ENCODE data around the gene NPAS4.
A peak's percentile ranks its signal among the peaks of the same experiment; 100 is the strongest.
"Not testable (repeated sequence)": the region's sequence is repeated elsewhere in the genome, so short reads cannot be mapped to it uniquely, and the experiment has no call there.

NPAS4 gene

DNA sequence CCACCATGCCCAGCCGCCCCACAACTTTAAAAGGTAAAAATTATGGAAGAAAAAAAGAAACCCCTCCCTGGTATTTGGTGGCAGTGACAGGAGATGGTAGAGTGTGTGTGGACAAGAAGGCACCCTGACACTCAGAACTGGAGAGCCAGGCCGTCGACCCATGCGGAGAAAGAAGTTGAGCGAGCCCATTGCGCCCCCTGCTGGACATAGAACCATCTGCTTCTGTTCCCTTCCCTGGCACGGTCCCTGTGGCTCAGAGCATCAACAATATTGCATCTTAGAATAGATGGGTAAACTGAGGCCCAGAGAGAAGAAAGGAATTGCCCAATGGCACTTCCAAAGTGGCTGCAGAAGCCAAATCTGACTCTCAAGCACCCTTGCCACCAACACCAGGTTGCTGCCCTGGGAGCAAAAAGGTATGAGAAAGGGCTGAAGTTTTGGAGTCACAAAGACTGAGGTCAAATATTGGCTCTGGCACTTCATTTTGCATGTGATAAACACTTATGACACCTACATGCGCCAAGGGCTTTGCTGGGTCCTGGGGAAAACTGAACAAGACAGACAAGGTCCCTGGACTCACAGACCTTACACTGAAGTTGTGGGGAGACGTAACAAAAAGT is 9.3 kb downstream of the NPAS4 start:
- H3K4me3 ChIP-seq (ENCODE audit: low read length), result no peak overlapping the region
- peak; percentile 68 for DNase-seq (ENCODE audit: low read depth)
- TF ChIP-seq, protein P1, sequence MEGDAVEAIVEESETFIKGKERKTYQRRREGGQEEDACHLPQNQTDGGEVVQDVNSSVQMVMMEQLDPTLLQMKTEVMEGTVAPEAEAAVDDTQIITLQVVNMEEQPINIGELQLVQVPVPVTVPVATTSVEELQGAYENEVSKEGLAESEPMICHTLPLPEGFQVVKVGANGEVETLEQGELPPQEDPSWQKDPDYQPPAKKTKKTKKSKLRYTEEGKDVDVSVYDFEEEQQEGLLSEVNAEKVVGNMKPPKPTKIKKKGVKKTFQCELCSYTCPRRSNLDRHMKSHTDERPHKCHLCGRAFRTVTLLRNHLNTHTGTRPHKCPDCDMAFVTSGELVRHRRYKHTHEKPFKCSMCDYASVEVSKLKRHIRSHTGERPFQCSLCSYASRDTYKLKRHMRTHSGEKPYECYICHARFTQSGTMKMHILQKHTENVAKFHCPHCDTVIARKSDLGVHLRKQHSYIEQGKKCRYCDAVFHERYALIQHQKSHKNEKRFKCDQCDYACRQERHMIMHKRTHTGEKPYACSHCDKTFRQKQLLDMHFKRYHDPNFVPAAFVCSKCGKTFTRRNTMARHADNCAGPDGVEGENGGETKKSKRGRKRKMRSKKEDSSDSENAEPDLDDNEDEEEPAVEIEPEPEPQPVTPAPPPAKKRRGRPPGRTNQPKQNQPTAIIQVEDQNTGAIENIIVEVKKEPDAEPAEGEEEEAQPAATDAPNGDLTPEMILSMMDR (conservative IDR thresholded peaks at IDR 0.05; ENCODE audit: low read length), result peak; percentile 88

- DNase-seq (ENCODE audit: low read depth); H3K4me3 ChIP-seq (ENCODE audit: low read length): not testable (repeated sequence)
These were observed 10.5 kb downstream of the NPAS4 start for GRCh38 chr11:66431287-66431686.

GRCh38 chr11:66431871-66432329 is 11.1 kb downstream of the NPAS4 start:
- DNase-seq (ENCODE audit: low read depth); H3K4me3 ChIP-seq (ENCODE audit: low read length): not testable (repeated sequence)

GRCh38 chr11:66432597-66432996 is 11.8 kb downstream of the NPAS4 start:
- DNase-seq (ENCODE audit: low read depth), result no peak
- H3K4me3 ChIP-seq (ENCODE audit: low read length), result no peak overlapping the region
- TF ChIP-seq, protein P1 (conservative IDR thresholded peaks at IDR 0.05; ENCODE audit: low read length), result no peak

DNA sequence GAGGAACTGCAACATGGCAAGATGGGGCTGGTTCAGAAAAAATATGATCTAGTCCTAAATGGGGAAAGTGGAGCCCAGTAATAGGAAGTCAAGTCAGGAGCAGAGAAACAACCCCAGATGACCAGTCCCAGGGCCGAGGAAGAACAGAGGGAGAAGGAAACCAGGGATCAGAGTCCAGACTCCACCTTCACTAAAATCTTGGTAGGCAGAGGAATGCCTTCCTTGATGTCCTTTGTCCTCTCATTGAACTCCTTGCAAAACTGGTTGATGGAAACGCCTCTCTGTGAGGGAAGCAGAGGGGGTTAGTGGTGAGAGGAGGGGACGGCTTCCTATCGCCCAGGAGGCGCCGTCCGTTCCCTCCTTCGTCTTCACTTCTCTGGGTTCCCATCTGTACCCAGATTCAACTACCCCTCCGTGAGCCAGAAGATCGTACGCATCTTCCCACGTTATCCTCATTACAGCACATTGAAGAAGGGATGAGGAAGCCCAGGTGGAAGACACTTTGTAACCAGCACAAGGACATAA is 17.2 kb downstream of the NPAS4 start:
- no peak for DNase-seq (ENCODE audit: low read depth)
- TF ChIP-seq, protein P1 (conservative IDR thresholded peaks at IDR 0.05; ENCODE audit: low read length), result no peak
- H3K4me3 ChIP-seq (ENCODE audit: low read length), result peak overlapping the region; percentile 86

DNA sequence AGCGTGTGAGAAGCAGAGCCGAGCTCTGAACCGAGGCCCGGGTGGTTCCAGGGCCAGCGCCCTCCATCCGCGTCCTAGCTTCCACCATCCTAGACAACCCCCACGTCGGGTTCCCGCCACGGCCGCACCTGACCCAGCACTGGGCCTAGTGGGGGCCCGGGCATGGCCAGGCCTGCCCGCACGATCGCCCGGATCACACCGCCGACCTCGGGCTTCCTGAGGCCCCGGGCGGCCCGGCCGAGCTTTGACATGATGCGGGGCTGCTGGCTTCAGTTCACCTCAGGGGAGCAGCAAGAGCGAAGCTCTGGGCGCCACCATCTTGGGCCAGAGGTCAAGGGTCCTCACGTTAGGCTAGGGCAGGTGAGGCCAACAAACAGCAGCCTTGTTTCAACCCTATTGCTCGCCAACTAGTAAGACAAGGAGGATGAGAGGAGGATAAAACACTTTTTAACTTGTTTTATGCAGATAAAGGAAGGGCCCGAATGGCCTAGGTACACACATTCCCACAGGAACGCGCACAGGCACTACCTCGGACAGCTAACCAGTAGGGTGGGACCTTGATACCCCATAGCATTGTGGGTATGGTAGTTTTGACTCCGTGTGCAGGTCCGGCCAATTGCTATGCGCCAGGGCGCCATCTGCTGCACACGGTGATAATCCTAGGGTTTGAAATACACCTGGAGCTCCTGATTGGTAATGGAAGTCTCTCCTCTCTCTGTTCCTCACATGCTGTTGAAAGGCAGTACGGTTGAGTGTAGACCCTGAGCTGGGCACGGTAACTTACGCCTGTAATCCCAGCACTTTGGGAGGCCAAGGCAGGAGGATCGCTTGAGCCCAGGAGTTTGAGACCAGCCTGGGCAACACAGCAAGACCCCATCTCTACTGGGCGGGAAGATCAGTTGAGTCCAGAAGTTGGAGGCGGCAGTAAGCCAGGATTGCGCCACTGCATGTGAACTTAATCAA is 17.9 kb downstream of the NPAS4 start, which contains the start of gene MRPL11:
TSS of gene MRPL11 (minus strand) at position 345 of the 963 bp plus-strand sequence. CDS start at position 251, 94 bp downstream.
- peak; percentile 90 for DNase-seq (ENCODE audit: low read depth)
- TF ChIP-seq, protein P1 (conservative IDR thresholded peaks at IDR 0.05; ENCODE audit: low read length), result peak; percentile 76
- H3K4me3 ChIP-seq (ENCODE audit: low read length), result peak within 1 kb of the TSS; percentile 86

DNA sequence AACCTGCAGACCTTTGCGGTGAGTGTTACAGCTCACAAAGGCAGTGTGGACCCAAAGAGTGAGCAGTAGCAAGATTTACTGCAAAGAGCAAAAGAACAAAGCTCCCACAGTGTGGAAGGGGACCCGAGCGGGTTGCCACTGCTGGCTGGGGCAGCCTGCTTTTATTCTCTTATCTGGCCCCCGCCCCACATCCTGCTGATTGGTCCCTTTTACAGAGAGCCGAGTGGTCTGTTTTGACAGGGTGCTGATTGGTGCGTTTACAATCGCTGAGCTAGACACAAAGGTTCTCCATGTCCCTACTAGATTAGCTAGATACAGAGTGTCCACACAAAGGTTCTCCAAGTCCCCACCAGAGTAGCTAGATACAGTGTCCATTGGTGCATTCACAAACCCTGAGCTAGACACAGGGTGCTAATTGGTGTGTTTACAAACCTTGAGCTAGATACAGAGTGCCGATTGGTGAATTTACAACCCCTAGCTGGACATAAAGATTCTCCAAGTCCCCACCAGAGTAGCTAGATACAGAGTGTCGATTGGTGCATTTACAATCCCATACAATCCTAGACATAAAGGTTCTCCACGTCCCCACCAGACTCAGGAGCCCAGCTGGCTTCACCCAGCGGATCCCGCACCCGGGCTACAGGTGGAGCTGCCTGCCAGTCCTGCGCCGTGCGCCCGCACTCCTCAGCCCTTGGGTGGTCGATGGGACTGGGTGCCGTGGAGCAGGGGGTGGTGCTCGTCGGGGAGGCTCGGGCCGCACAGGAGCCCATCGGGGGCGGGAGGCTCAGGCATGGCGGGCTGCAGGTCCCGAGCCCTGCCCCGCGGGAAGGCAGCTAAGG is 19.5 kb downstream of the NPAS4 start:
- DNase-seq (ENCODE audit: low read depth), result not testable (repeated sequence)

GRCh38 chr11:66440940-66441282 is 20.1 kb downstream of the NPAS4 start:
- not testable (repeated sequence) for DNase-seq (ENCODE audit: low read depth); H3K4me3 ChIP-seq (ENCODE audit: low read length)

More for the DNA sequence above, 19.5 kb downstream of the NPAS4 start:
- H3K4me3 ChIP-seq (ENCODE audit: low read length), result not testable (repeated sequence)

Data from AG10803 (cell line).